Stimulated activated CD8-positive, alpha-beta memory T cell treated with anti-CD3 and anti-CD28 coated beads, Interleukin-4, amount 100 ng/mL, for 4 hours (primary cell): ENCODE results near the gene FANCI.

ENCODE experiments used
- DNase-seq, 2 donors: peaks; one replicate each; pipeline ENCODE4 v3.0.0-alpha.2; 2020; ENCODE audit warnings: low read depth in 2 of 2, low spot score in 1 of 2

Gene FANCI

DNA sequence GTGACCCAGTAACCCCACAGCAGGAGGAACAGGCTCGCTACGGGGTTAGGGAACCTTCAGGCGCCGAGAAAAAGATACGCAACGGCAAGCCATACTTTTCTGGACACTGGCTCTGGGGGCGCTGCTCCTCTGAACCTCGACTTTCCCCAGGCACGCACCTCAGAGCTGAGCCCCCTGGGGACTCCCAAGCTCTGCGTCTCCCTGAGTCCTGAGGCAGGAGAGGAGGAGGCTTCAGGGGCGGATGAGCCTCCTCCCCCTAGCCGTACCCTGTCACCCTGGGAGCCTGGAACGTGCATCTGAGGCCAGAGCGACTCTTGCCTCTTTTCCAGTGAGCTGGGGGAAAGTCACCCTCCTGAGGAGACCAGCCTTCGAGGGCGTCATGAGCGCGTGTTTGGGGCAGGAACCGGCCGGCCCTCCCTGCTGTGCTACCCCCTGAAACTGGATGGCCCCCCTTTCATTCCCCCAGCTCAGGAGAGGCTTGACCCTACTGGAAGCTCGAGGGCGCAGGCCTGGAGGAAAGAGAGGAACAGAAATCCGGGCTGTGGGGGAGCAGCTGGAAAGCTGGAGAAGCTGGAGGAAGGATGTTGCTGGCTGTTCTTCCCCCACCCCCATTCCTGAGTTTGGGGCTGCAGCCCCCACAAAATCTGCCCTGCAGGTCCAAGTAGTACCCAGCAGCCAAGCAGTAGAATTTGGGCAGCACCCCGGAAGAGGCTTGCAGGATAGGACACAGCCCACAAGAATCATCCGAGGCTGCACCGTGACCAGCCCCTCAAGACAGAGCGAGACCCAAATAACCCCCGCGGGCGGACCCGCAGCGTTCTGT is 115.9 kb downstream of the FANCI start:
- no peak for DNase-seq

DNA sequence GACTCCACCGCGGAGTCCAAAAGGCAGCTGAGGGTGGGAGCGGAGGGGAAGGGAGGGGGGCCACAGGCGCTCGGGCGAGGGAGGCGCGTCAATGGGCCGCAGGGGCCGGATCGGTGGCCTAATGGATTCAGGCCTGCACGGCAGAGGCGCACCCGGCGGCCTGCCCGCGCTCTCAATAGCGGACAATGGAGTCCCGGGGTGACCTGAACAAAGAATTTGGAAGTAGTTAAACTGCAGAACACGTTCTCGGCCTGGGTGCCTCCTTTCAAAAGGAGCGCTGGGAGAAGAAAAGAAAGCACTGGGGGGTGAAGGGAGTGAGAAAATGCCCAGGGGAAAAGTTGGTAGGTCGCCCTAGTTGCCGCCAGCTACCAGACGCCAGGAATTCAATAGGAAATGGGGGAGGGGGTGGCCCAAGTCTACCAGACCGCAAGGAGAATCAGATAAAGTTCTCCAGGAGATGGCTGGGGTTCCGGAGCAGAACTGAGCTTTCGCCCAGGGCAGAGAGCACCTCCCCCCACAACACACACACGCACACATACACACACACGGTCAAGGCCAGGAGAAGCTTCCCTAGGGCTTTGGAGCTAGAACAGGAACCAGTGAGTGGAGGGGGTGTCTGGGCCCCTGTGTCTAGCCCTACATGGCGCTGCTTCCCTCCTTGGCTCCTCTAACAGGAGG is 116.7 kb downstream of the FANCI start:
- DNase-seq, result no peak

DNA sequence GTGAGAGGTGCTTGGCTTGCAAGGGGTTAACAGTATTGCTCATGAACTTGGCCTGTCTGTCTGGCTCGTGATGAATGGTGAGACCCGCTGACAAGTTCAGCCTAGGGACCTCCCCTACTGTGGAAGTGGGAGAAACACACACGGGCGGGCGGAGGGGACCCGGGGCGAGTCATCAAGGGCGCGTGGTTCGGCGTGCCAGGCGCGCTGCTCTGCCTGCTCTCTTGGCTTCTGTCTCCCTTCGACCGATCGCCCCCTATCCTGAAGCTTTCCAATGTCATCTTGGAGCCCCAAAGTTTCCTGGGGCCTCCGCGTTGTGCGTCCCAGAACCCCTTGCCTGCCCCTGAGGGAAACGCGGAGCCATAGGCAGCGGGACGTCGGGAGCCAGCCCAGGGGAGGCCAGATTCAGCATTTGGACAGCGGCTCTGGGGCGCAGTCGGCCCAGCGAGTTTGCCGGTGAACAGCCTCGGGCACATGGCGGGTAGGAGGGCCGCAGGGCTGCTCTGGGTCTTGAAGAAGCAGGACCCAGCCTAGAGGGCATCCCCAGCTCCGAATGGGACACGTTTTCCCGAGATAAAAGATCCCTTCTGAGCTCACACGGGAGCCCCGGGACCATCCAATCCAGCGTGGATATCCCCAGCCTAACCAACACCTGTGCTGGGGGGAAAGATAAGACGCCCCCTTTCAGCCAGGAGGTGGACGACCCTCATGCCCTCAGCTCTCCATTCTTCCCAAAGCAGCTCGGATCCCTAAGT is 117.8 kb downstream of the FANCI start:
- DNase-seq, result peak; percentile 17 to 22

DNA sequence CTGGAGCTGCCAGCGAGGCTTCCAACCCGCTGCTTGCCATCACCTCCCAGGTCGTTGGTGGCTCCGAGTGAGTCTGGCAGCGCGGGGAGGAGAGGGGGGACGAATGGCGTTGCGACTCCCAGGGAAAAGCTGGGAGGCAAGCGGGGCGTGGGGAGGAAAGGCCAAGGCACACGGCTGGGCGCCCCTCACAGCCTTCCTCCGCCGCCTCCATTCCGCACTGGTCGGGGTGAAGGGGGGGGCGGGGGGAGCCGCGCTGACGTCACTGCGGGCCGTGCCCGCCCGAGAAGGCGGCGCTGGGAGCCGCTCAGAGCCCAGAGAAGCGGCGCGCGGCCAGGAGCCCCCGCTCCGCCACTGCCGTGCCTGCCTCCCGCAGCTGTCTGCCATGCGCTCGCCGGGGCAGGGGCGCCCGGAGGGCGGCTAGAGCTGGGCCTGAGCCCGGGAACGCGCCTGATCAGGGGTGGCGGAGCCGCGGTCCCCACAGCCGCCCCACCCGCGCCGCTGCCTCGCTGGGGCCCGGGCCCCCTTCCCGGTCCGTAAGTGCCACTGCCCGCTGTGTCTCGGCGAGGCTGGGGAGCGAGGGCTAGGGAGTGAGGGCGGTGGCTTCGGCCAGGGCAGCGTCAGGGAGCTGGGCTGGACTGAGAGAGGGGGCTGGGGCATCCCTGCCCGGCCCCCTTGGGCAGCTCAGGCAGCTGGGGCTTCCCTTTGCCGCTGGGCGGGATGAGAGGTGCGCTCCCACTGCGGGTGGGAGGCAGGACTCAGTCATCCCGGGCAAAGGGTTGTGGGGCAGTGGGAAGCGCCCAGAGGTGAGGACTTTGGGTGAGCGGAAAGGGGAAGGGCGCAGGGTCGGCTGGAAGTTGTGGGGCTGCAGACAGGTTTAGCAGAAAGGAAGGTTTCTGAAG is 118.7 kb downstream of the FANCI start:
- DNase-seq, result no peak

DNA sequence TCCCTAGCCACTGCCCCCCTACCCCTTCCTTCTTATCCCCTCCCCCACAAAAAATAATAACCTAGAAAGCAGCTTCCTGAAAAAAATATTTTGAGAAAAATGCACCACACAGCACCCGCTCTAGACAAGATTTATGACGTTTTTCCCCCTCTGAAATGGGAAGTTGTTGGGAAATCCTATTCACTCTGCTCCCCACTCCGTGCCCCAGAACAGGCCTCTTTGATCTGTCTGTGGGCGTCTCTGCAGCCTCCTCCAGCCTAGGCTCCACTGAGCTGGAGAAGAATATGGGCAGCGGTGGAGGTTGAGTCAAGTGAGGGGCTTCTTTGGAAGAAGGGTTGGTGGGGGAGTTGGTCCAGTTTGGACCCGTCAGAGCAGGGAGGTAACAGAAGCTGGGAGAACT is 119.4 kb downstream of the FANCI start:
- no peak for DNase-seq

DNA sequence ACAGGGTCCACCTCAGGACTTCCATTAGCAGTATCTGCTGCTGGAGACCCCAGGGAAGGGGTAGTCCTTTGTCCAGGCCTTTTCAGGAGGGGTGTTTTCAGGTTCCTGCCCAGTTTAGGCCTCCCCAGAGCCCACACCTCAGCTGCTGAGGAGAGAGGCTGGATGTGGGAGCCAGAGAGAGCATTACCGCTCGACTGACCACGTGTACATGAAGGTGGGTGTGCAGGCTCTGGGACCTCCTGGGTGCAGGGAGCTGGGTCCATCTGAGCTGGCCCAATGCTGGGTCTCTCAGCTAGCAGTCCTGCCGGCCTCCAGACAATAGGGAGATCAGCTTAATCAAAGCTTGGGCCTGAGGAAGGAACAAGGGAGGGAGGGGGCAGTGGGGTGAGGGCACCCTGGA is 120.0 kb downstream of the FANCI start:
- DNase-seq, result no peak

DNA sequence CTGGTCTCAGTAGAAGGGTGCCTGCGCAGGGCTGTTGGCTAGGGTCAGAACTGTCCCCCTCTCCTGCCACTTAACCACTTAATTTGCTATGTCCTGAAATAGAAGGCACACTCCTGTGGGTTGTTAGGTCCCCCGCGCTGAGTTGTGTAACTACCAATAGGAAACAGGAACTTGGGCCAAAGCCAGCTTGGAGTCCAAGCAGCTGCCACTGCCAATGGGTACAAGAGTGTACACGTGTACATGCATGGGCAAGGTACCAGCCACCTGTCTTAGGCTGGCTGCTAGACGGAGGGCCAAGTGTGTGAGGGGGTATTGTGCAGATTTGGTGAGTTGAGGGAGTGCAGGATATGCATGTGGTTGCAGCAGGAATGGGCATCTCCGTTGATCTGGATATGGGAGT is 120.6 kb downstream of the FANCI start:
- DNase-seq, result no peak

DNA sequence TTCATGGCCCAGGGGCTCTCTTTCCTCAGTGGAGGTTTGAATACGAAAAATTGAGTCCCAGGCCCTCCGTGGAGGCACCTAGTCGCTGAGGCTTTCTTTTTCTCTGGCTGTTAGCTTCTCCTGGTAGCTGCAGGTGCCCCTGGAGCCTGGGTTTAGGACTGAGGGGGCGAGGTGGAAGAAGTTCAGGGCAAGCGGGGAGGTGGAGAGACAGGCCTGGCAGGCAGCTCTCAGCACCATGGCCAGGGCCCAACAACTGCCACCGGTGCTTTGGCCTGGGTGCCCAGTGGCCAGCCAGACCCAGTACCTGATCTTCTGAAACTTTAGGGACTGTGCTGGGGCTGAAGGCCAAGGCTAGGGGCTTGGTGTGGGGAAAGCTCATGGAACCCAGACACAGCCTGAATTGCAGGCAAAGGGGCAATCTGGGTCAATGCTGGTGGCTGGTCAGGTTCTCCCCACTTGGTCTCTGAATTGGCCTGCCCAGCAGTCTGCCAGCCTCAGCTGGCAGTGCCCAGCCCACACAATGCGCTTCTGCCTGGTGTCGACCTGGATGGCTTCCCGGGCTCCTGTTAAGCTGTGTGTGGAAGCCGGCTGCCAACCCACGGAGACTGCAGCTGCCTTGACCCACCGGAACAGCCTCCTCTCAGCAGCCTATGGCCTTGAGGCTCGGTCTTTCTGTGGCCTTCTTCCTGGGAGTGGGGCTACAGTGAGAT is 121.1 kb downstream of the FANCI start:
- DNase-seq, result no peak

DNA sequence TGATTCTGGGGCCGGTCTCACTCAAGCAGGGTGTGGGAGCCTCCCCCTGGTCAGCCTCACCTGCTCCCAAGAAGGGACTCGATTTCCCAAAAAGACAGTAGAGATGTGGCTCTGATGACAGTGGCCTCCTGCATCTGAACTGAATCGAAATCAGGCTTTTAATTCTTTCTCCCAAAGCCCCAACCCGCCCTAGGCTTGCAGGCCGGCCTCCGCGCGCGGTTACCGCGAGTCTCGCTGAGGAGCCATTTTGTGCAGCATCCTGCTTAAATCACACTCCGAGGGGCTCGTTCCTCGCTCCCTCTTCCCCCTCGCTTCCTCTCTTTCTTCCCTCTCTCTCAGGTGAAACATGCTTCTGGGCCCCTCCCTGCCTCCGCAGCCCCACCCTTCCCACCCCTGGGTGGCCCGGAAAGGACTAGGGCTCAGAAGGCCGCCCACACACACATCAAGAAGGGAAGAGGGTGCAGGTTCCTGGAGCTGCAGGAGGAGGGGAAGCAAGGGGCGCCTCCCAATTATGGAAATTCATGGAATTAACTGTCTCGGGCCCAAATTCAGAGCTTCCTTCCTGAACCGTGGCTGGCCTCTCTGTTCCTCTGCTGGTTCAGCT is 121.8 kb downstream of the FANCI start:
- DNase-seq, result no peak
